GM13976 (cell line): Measurements from ENCODE around the gene PCDHGA7.
"Not testable (repeated sequence)": the region's sequence is repeated elsewhere in the genome, so short reads cannot be mapped to it uniquely, and the experiment has no call there.

Source experiments
- DNase-seq: peaks from one replicate; pipeline ENCODE4 v3.0.0; 2012; ENCODE audit warnings: low spot score
- CTCF ChIP-seq: IDR thresholded peaks from 2 replicates; pipeline ENCODE4 v1.5.1; 2012; ENCODE audit warnings: borderline replicate concordance, mild to moderate bottlenecking; ENCODE audit not compliant: insufficient read depth; ENCODE audit errors: extremely low read depth, missing control alignments, control extremely low read depth
- in situ Hi-C: fragments of 300-500 bp; cut with MboI; formaldehyde crosslinking; loops from one replicate; pipeline ENCODE4 v1.12.0; 2022; ENCODE audit warnings: low sequenced_read_pairs, mixed read lengths, inconsistent platforms; ENCODE audit not compliant: unreplicated experiment

PCDHGA7 gene

DNA sequence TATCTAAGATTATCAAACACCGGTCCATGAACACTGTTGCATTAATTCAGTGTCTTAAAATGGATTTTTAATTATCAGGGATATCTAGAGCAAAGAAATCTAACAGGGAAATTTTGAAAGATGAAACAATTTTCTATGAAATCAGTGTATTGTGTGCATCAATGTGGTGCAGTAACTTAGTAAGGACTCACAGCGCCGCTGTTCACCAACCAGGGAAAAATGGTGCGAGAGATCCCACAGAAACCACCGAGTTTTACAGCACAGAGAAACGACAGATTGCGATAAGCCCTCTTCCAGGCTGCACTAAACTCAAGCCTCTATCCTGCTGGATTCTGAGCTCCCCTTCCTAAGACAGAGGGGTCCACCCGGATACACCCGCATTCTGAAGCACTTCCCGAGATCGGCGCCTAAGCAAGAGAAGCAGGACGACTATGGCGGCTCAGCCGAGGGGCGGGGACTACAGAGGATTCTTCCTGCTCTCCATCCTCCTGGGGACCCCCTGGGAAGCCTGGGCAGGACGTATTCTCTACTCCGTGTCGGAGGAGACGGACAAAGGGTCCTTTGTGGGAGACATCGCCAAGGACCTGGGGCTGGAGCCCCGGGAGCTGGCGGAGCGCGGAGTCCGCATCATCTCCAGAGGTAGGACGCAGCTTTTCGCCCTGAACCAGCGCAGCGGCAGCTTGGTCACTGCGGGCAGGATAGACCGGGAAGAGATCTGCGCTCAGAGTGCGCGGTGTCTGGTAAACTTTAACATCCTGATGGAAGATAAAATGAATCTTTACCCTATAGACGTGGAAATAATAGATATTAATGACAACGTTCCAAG lies at the start of gene PCDHGA7:
TSS of gene PCDHGA7 (plus strand) at position 274 of the 826 bp plus-strand sequence. CDS start at position 432, 158 bp downstream.
- in situ Hi-C loops: no loop called here
- no peak for TF ChIP-seq CTCF
- peak; percentile 48 for DNase-seq

- in situ Hi-C loops: no loop called here
- peak; percentile 27 for TF ChIP-seq CTCF
- DNase-seq: peak; percentile 43
These were observed 43.8 kb upstream of the PCDHGA7 start, which contains the start of gene PCDHGA2 for GRCh38 chr5:141338538-141339306. PCDHGA2 (plus strand) TSS chr5:141338760.

GRCh38 chr5:141340781-141341354 lies 41.7 kb upstream of the PCDHGA7 start:
- in situ Hi-C loops: not testable (repeated sequence)

GRCh38 chr5:141342773-141343172 lies 39.8 kb upstream of the PCDHGA7 start:
- in situ Hi-C loops: no loop called here
- DNase-seq: no peak

More at GRCh38 chr5:141340781-141341354, 41.7 kb upstream of the PCDHGA7 start:
- not testable (repeated sequence) for DNase-seq

DNA sequence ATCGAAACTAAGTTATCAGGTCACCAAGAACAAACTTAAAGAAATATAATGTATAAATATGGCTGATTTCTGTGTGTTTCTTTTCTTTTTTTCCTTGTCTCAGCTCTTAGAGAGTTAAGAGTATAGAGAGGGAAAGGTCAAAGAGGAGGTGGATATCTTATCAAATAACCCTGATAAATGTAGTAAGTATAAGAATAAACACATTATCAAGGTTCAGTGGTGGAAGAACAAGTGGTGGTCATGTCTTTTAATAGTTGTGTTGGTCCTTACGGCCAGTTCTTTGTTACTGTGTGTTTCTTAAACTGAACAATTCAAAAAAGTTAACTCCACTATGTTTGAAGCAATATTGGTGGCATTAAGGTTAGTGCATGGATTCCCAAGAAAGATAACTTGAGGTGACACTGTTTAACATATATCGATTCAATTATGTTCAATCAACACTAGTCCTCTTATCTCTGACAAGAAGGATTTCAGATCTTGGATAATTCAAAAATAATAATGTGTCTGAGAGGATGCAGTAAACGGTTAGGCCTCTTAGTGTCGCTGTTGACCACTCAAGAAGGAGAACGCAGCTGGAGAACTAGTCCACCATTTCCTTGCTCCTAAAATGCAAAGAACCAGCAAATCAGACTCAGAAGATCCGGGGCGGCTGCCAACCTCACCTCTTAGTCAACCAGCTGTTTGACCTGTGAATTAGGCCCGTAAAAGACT lies 39.1 kb upstream of the PCDHGA7 start, which contains the start of gene PCDHGA3:
TSS of gene PCDHGA3 (plus strand) at position 588 of the 711 bp plus-strand sequence. CDS start 205 bp downstream, outside the sequence.
- TF ChIP-seq CTCF: no peak
- in situ Hi-C loops: no loop called here
- no peak for DNase-seq

More at GRCh38 chr5:141342773-141343172, 39.8 kb upstream of the PCDHGA7 start:
- TF ChIP-seq CTCF: no peak

GRCh38 chr5:141343953-141344463 lies 38.5 kb upstream of the PCDHGA7 start:
- in situ Hi-C loops: no loop called here
- DNase-seq: no peak
- no peak for TF ChIP-seq CTCF
